Keratinocyte (primary cell): Measurements from ENCODE around the gene FOXO1. TPM values are rescaled to one million over a fixed set of nuclear protein-coding genes. Genes with fewer than 3 reads are reported as not detected.

Source experiments
- DNase-seq: peaks from one replicate; pipeline ENCODE4 v3.0.0-alpha.2; 2011; ENCODE audit warnings: low read depth, missing footprints, low spot score
- FAIRE-seq: peaks from 2 replicates; lab custom pipeline; 2011; peaks lifted over from hg19 to GRCh38; lab: Jason Lieb, UNC
- H2AFZ ChIP-seq: 2 replicates; pipeline ENCODE4 v1.6.0; 2012; ENCODE audit warnings: low read length, control low read depth, inconsistent platforms; ENCODE audit not compliant: control insufficient read depth
- H3K27ac ChIP-seq: 2 replicates; pipeline ENCODE4 v1.5.1; 2011; ENCODE audit warnings: low read length; ENCODE audit not compliant: control insufficient read depth, insufficient read depth
- H3K27me3 ChIP-seq: 3 replicates; pipeline ENCODE4 v1.6.0; 2011; ENCODE audit warnings: low read length; ENCODE audit not compliant: control insufficient read depth, insufficient read depth; ENCODE audit errors: extremely low read depth
- H3K36me3 ChIP-seq, 2 experiments: 2 replicates in 1 of 2; 3 replicates in 1 of 2; pipeline ENCODE4 v1.5.1; 2011; ENCODE audit warnings: low read length in 2 of 2, mild to moderate bottlenecking in 1 of 2; ENCODE audit not compliant: control insufficient read depth in 2 of 2, insufficient read depth in 2 of 2; ENCODE audit errors: extremely low read depth in 1 of 2
- H3K4me1 ChIP-seq: 3 replicates; pipeline ENCODE4 v1.5.1; 2011; ENCODE audit warnings: low read length; ENCODE audit not compliant: control insufficient read depth, insufficient read depth; ENCODE audit errors: extremely low read depth
- H3K4me2 ChIP-seq: 3 replicates; pipeline ENCODE4 v1.6.0; 2011; ENCODE audit warnings: low read depth, low read length; ENCODE audit not compliant: control insufficient read depth, insufficient read depth; ENCODE audit errors: extremely low read depth
- H3K4me3 ChIP-seq, 3 experiments: fragments of 200-600 bp in 1 of 3; sonication (generic) in 1 of 3; 2 replicates in 2 of 3; 3 replicates in 1 of 3; pipeline ENCODE4 v1.5.1; 2011 to 2016; ENCODE audit warnings: low read length in 3 of 3, mild to moderate bottlenecking in 3 of 3, control low read depth in 2 of 3, inconsistent platforms in 1 of 3, low read depth in 1 of 3, mixed read lengths in 1 of 3, mixed run types in 1 of 3, moderate library complexity in 1 of 3; ENCODE audit not compliant: control insufficient read depth in 2 of 3, insufficient read depth in 2 of 3; ENCODE audit errors: extremely low read depth in 1 of 3
- H3K79me2 ChIP-seq: 2 replicates; pipeline ENCODE4 v1.6.0; 2012; ENCODE audit warnings: low read length; ENCODE audit not compliant: control insufficient read depth, insufficient read depth
- H3K9ac ChIP-seq: 3 replicates; pipeline ENCODE4 v1.6.0; 2011; ENCODE audit warnings: low read length; ENCODE audit not compliant: control insufficient read depth, insufficient read depth; ENCODE audit errors: extremely low read depth
- H3K9me1 ChIP-seq: 3 replicates; pipeline ENCODE4 v1.6.0; 2011; ENCODE audit warnings: low read length; ENCODE audit not compliant: control insufficient read depth, insufficient read depth; ENCODE audit errors: extremely low read depth
- H3K9me3 ChIP-seq: 2 replicates; pipeline ENCODE4 v1.5.1; 2012; ENCODE audit warnings: low read depth, low read length; ENCODE audit not compliant: control insufficient read depth
- H4K20me1 ChIP-seq: 3 replicates; pipeline ENCODE4 v1.6.0; 2011; ENCODE audit warnings: low read length; ENCODE audit not compliant: control insufficient read depth, insufficient read depth; ENCODE audit errors: extremely low read depth
- CTCF ChIP-seq, 3 experiments: IDR thresholded peaks in 1 of 3; conservative IDR thresholded peaks in 1 of 3; optimal IDR thresholded peaks in 1 of 3; 2 replicates in 2 of 3; 3 replicates in 1 of 3; pipeline versions ENCODE3 to v1.5.1; 2011; ENCODE audit warnings: low read length in 3 of 3, mild to moderate bottlenecking in 3 of 3, moderate library complexity in 2 of 3, control low read depth in 1 of 3, inconsistent platforms in 1 of 3; ENCODE audit not compliant: insufficient read depth in 2 of 3; ENCODE audit errors: extremely low read depth in 1 of 3
- EZH2 ChIP-seq: IDR thresholded peaks from one replicate; pipeline ENCODE4 v1.6.1; 2012; ENCODE audit warnings: inconsistent platforms, mild to moderate bottlenecking, low read length, moderate library complexity
- dilution Hi-C: fragments of 300-500 bp; cut with MboI; formaldehyde crosslinking; loops from one replicate; pipeline ENCODE4 v1.7.0; 2020; ENCODE audit warnings: low sequenced_read_pairs; ENCODE audit not compliant: extremely low pct_ligation_motif_present
- polyA plus RNA-seq, 5 experiments: library from polyadenylated mRNA; depleted of rRNA in 3 of 5; stranded (reverse) in 3 of 5; stranded (forward) in 1 of 5; unstranded in 1 of 5; fragments of >200 nt; gene quantifications; 1 replicate in 1 of 5; 2 replicates in 3 of 5; 3 replicates in 1 of 5; pipeline versions ENCODE4 v1.2.1 to v1.2.3, GENCODE V29; 2011 to 2012; ENCODE audit warnings: missing spikeins in 2 of 5, low read depth in 1 of 5, low replicate concordance in 1 of 5

Gene FOXO1
- polyA plus RNA-seq, 1 donor (not counting 4 experiments of a cell fraction or from before 2014, with no cell fraction given): 8.3 TPM

DNA sequence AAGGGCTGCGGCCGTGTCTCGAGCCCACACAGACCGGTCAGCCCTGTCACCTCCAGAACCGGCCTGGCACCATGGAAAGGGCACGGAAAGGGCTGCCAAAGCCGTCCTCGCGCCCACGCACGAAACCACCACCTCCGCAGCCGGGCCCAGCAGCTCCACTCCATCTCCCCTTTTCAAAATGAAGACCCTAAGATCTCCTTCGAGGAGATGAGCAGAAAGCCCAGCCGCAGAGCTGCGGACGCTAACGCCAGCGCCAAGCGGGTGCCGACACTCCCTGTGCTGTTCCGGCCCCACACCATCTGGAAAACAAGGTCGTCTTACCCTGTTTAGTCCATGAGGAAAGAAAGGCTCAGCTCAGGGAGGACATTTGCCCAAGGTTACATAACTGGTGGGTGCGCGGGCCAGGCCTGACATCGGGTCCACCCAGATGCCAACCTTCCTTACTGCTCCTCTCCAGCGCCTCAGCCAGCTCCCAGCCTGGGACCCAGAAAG lies 131.1 kb downstream of the FOXO1 start:
- no peak overlapping the region for H3K4me3 ChIP-seq
- peaks cover 20% of the 10 kb centered on the region for H3K4me1 ChIP-seq
- no peak for DNase-seq
- H2AFZ ChIP-seq: no peak overlapping the region
- FAIRE-seq: no peak
- H3K9me3 ChIP-seq: no peaks in the 10 kb centered on the region
- no peaks in the 10 kb centered on the region for H3K27me3 ChIP-seq
- no peaks in the 10 kb centered on the region for H3K36me3 ChIP-seq
- no peak overlapping the region for H3K4me2 ChIP-seq
- no peak overlapping the region for H3K27ac ChIP-seq
- dilution Hi-C loops: no loop called here
- H3K9me1 ChIP-seq: no peaks in the 10 kb centered on the region
- TF ChIP-seq EZH2 (no peak), CTCF (optimal IDR thresholded peaks at IDR 0.05 in 1 of 3, IDR thresholded peaks at IDR 0.05 in 1 of 3, conservative IDR thresholded peaks at IDR 0.05 in 1 of 3; ENCODE audit: extremely low read depth in 1 of 3, insufficient read depth in 2 of 3, low read length in 3 of 3) (no peak)
- no peaks in the 10 kb centered on the region for H3K79me2 ChIP-seq
- no peak overlapping the region for H3K9ac ChIP-seq
- no peaks in the 10 kb centered on the region for H4K20me1 ChIP-seq

DNA sequence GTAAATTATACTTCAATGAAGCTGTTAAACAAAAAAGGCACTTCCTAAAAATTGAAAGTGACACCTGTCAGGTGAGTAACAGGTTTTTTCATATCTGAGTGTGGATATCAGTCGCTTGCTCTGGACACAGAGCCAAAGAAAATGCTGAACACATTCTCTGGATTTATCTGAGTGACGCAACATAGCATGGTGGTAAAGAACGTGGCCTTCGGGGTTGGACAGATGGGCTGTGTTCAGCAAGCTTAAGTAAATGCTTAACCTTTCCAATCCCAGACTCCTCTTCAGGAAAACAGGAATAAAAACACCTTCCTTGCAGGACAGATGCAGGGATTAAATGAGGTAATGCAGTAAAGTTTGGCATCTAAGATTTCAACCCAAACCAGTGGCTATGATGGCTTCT lies 132.0 kb downstream of the FOXO1 start:
- H3K4me1 ChIP-seq: peaks cover 15% of the 10 kb centered on the region
- H3K27ac ChIP-seq: no peak overlapping the region
- no peaks in the 10 kb centered on the region for H3K36me3 ChIP-seq
- H3K79me2 ChIP-seq: no peaks in the 10 kb centered on the region
- no peaks in the 10 kb centered on the region for H4K20me1 ChIP-seq
- dilution Hi-C loops: no loop called here
- H3K4me3 ChIP-seq: no peak overlapping the region
- H3K9ac ChIP-seq: no peak overlapping the region
- no peaks in the 10 kb centered on the region for H3K27me3 ChIP-seq
- H3K4me2 ChIP-seq: no peak overlapping the region
- DNase-seq (no peak), FAIRE-seq (no peak)
- no peaks in the 10 kb centered on the region for H3K9me1 ChIP-seq
- no peak overlapping the region for H2AFZ ChIP-seq
- TF ChIP-seq CTCF (optimal IDR thresholded peaks at IDR 0.05 in 1 of 3, IDR thresholded peaks at IDR 0.05 in 1 of 3, conservative IDR thresholded peaks at IDR 0.05 in 1 of 3; ENCODE audit: extremely low read depth in 1 of 3, insufficient read depth in 2 of 3, low read length in 3 of 3) (no peak), EZH2 (no peak)
- no peaks in the 10 kb centered on the region for H3K9me3 ChIP-seq
